ENCODE data around the gene COPG1.

COPG1 gene

GRCh38 chr3:129280183-129280582, 30.8 kb downstream of the COPG1 start:
- no peak for DNase-seq (ENCODE audit: low read depth)

- DNase-seq (ENCODE audit: low read depth), result no peak
Measured at GRCh38 chr3:129281726-129282125, 32.3 kb downstream of the COPG1 start.

- no peak for DNase-seq (ENCODE audit: low read depth)
Measured at GRCh38 chr3:129282727-129283327, 33.4 kb downstream of the COPG1 start.

- no peak for DNase-seq (ENCODE audit: low read depth)
Measured at GRCh38 chr3:129286081-129286480, 36.7 kb downstream of the COPG1 start.

- DNase-seq (ENCODE audit: low read depth), result no peak
Measured at GRCh38 chr3:129288446-129288845, 39.0 kb downstream of the COPG1 start.

GRCh38 chr3:129289201-129289921, 40.0 kb downstream of the COPG1 start:
- DNase-seq (ENCODE audit: low read depth), result no peak

- DNase-seq (ENCODE audit: low read depth), result no peak
Measured at GRCh38 chr3:129291236-129291886, 42.0 kb downstream of the COPG1 start.

GRCh38 chr3:129295286-129295685, 45.9 kb downstream of the COPG1 start:
- no peak for DNase-seq (ENCODE audit: low read depth)

- no peak for DNase-seq (ENCODE audit: low read depth)
Measured at GRCh38 chr3:129304146-129304961, 54.9 kb downstream of the COPG1 start.

- no peak for DNase-seq (ENCODE audit: low read depth)
Measured at GRCh38 chr3:129304962-129305222, 55.5 kb downstream of the COPG1 start.

GRCh38 chr3:129305592-129306091, 56.2 kb downstream of the COPG1 start:
- no peak for DNase-seq (ENCODE audit: low read depth)

- no peak for DNase-seq (ENCODE audit: low read depth)
Measured at GRCh38 chr3:129308636-129309035, 59.2 kb downstream of the COPG1 start.

- DNase-seq (ENCODE audit: low read depth), result no peak
Measured at GRCh38 chr3:129310111-129311011, 61.0 kb downstream of the COPG1 start.

GRCh38 chr3:129311054-129311902, 61.9 kb downstream of the COPG1 start:
- no peak for DNase-seq (ENCODE audit: low read depth)

- no peak for DNase-seq (ENCODE audit: low read depth)
Measured at GRCh38 chr3:129312021-129312639, 62.7 kb downstream of the COPG1 start.

- DNase-seq (ENCODE audit: low read depth), result no peak
Measured at GRCh38 chr3:129312671-129313414, 63.4 kb downstream of the COPG1 start.

GRCh38 chr3:129313415-129313664, 63.9 kb downstream of the COPG1 start:
- DNase-seq (ENCODE audit: low read depth), result no peak

GRCh38 chr3:129313665-129314385, 64.4 kb downstream of the COPG1 start:
- no peak for DNase-seq (ENCODE audit: low read depth)

Measured in activated T-cell treated with anti-CD3 and anti-CD28 coated beads for 24 hours (primary cell).